Adipocyte (in vitro differentiated cells): ENCODE data around the gene JAZF1.

Experiments
- DNase-seq: peaks from one replicate; pipeline ENCODE4 v3.0.0-alpha.2; 2015; ENCODE audit warnings: low read depth
- H3K27me3 ChIP-seq: replicated peaks from 2 replicates; pipeline ENCODE4 v1.7.0; 2013; ENCODE audit warnings: mild to moderate bottlenecking, low read length, moderate library complexity; ENCODE audit not compliant: control insufficient read depth, insufficient read depth
- H3K36me3 ChIP-seq: 2 replicates; pipeline ENCODE4 v1.7.0; 2013; ENCODE audit warnings: low read length, mild to moderate bottlenecking, moderate library complexity; ENCODE audit not compliant: control insufficient read depth, insufficient read depth, severe bottlenecking
- H3K4me1 ChIP-seq: 2 replicates; pipeline ENCODE4 v1.7.0; 2013; ENCODE audit warnings: mild to moderate bottlenecking, low read length, moderate library complexity; ENCODE audit not compliant: control insufficient read depth, insufficient read depth
- H3K4me3 ChIP-seq: 2 replicates; pipeline ENCODE4 v1.7.0; 2013; ENCODE audit warnings: mild to moderate bottlenecking, low read length, moderate library complexity
- H3K9ac ChIP-seq: 2 replicates; pipeline ENCODE4 v1.7.0; 2013; ENCODE audit warnings: mild to moderate bottlenecking, low read length, moderate library complexity
- H3K9me3 ChIP-seq: 2 replicates; pipeline ENCODE4 v1.7.0; 2013; ENCODE audit warnings: mild to moderate bottlenecking, low read length, moderate library complexity; ENCODE audit not compliant: control insufficient read depth

JAZF1 gene

DNA sequence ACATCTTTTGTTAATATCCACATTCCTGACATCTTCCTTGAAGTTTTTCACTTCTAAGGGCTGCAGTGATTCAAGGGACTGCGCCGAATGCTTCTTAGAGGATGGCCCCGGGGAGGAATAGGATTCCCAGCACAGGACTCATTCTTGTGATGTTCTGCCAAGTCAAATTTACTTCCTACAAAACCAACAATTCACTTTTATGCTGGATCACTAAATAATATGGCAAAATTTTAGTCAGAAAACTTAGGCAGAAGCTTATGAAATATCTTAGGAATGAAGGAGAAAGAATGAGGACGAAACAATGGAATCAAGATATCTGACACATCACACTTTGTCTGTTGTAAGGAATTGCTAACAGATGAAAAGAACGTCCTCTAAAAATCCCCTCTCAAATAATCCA, 151.5 kb downstream of the JAZF1 start:
- Histone ChIP-seq H3K4me1 (no peaks in the 10 kb centered on the region), H3K9me3 (no peaks in the 10 kb centered on the region), H3K36me3 (no peaks in the 10 kb centered on the region), H3K27me3 (no peaks in the 10 kb centered on the region), H3K9ac (no peak overlapping the region), H3K4me3 (no peak overlapping the region)
- peak; percentile 64 for DNase-seq

DNA sequence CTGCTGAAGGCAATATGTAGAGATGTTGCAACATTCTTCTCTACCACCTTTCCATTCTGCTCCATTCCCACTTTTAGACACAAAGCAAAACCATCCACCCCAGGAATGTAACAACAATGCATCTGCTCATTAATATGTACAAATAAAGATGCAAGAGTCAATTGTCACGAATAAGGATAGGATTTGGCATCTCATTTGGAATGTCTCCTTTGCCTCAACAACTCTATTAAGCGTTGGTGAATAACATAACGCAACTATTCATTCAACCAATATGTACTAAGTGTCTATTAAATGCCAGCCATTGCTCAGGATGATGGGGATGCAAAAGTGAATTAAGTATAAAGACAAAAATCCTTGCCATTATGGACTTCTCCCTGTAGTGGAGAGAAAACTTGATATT, 152.1 kb downstream of the JAZF1 start:
- DNase-seq = no peak
- Histone ChIP-seq H3K36me3 (no peaks in the 10 kb centered on the region), H3K9ac (no peak overlapping the region), H3K27me3 (no peaks in the 10 kb centered on the region), H3K4me1 (no peaks in the 10 kb centered on the region), H3K9me3 (no peaks in the 10 kb centered on the region), H3K4me3 (no peak overlapping the region)

DNA sequence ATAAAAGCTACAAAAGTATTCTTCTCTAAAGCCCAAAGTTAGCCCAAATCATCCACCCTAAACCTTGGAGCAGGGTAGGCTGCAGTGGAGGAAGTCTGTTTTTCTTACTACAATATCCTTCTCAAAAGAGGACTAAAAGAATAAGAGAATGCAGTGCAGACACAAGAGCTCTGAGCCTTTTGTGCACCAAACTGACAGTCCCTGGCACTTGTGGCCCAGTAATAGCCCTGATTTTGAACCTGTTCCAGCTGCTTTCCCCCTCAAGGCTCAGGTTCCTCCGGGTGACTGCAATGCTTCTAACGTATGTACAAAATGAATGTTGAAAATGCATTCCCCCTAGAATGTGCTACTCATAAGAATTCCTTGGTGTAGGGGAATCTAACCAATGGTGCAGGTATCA, 154.4 kb downstream of the JAZF1 start:
- no peak for DNase-seq

DNA sequence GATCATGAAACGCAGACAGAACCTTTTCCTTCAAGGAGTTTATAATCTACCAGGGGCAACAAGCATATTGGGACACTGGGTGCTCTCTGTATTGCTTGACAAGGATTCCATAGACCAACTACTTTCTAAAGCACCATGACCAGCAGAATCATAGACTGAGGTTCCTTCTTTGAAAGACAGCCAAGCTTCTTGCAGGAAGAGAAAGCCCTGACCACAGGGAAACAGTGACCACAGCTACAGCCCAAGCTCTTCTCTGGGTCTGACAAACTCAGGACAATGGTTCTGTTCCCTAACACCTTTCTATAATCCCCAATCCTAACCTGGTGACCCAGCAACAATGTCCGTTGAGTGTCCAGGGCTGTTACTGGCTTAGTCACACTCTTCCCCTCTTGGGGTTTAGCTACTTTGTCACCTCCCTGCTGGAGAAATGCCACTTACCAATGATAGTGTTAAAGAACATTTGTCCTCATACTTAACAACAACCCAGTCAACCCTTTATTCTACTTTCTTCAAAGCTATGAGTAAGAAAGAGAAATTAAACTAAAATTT, 155.7 kb downstream of the JAZF1 start:
- H3K4me3 ChIP-seq = no peak overlapping the region

More for the DNA sequence above, 154.4 kb downstream of the JAZF1 start:
- Histone ChIP-seq H3K36me3 (no peaks in the 10 kb centered on the region), H3K27me3 (no peaks in the 10 kb centered on the region), H3K4me3 (no peak overlapping the region), H3K9ac (no peak overlapping the region), H3K9me3 (no peaks in the 10 kb centered on the region), H3K4me1 (no peaks in the 10 kb centered on the region)

DNA sequence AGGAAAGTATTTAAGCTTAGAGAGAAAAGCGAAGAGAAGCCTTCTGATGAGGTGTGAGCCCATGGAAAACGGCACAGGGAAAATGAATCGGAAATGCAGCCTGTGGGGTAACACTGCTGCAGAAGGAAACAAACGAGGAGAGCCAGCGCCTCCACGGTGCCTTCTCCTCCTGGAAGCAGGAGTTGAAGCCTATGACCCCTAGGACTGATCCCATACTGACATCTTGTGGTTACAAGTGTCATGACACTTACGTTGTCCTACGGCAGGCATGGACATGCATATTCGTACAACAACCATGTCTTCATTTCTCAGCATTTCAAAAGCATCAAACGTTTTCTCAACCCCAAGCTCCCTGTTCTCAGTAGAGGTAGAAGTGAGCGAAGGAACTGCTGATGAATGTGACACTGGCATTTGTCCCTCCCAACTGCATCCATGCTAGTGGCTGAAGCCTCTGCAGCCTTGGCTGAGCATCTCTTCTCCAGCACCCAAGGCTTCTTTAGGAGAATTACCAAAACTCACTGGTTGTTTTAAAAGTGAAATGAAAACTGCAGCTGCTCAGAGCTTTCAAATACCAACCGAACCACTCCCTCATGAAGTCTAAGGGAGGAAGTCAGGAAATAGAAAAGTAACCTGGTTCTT, 160.2 kb downstream of the JAZF1 start:
- H3K9me3 ChIP-seq = no peaks in the 10 kb centered on the region
- no peaks in the 10 kb centered on the region for H3K36me3 ChIP-seq
- no peaks in the 10 kb centered on the region for H3K27me3 ChIP-seq
- peak overlapping the region; percentile 21 for H3K9ac ChIP-seq
- no peak overlapping the region for H3K4me3 ChIP-seq
- H3K4me1 ChIP-seq = peaks cover 22% of the 10 kb centered on the region
- DNase-seq = peak; percentile 84

More for the DNA sequence above, 155.7 kb downstream of the JAZF1 start:
- H3K27me3 ChIP-seq = no peaks in the 10 kb centered on the region
- no peak overlapping the region for H3K9ac ChIP-seq
- H3K4me1 ChIP-seq = peaks cover 7% of the 10 kb centered on the region
- H3K36me3 ChIP-seq = no peaks in the 10 kb centered on the region
- no peak for DNase-seq
- H3K9me3 ChIP-seq = no peaks in the 10 kb centered on the region

DNA sequence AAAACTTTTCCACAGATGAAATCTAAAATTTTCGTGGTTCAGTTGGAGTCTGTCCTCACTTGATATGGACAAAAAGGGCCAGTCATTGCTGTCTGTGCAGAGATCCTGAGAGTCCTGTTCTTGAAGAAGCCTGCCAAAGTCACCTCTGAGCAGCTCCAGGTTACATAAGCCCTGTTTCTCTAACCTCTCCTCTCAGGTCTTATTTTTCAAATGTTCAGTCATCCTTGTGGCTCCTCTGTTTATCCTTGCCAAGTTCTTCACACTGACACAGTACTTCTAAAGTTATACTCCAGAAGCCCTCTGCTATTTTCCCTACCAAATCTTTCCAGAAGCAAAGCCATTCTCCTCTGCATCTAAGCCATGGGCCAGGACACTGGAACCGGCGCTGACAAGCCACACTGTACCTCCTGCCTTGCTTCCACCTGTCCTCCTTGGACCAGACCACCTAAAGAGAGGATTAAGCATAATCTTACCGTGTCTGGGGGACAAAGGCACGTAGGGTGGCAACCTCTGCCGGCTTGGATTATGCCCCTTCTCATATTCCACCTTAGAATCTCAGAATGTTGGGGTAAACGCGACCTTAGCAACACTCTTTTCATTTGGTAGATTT, 161.6 kb downstream of the JAZF1 start:
- Histone ChIP-seq H3K4me3 (no peak overlapping the region), H3K9ac (no peak overlapping the region), H3K27me3 (no peaks in the 10 kb centered on the region), H3K4me1 (peaks cover 22% of the 10 kb centered on the region), H3K36me3 (no peaks in the 10 kb centered on the region), H3K9me3 (no peaks in the 10 kb centered on the region)
- DNase-seq = no peak

DNA sequence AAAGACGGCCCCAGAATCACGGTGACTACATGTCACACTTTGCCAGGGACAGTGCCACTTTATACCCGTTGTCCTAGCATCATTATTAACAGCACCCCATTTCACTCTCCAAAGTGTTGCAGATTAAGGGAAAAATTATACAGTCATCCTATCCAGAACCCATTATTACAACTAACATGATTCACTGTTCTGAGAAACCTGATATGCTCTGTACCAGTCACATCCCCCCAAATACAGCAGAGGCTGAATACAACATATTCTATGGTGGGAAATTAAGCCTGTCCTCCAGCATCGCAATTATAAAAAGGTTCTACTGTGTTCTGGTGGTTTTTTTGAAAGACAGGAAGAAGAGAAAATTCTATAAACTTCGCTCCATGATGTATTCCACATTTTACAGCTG, 162.1 kb downstream of the JAZF1 start:
- Histone ChIP-seq H3K4me1 (peaks cover 22% of the 10 kb centered on the region), H3K27me3 (no peaks in the 10 kb centered on the region), H3K36me3 (no peaks in the 10 kb centered on the region), H3K9me3 (no peaks in the 10 kb centered on the region), H3K4me3 (no peak overlapping the region), H3K9ac (no peak overlapping the region)
- no peak for DNase-seq

DNA sequence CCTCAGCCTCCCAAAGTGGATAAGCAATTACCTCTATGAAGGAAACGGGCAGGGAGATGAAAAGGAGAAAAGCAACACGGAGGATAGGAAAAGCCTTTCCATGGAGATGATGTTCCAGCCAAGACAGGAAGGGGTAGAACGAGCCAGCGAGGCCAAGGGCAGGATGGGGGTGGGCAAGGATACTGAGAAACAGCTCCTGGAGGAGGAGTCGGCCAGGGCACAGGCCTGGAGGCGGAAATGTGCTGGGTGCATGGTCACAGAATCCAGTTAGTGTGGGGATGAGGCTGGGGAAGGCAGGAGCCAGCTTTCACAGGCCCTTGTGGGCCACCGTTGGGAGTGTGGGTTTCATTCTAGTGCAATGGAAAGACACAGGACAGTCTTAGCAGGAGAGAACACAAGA, 162.6 kb downstream of the JAZF1 start:
- H3K4me3 ChIP-seq = no peak overlapping the region
- H3K36me3 ChIP-seq = no peaks in the 10 kb centered on the region
- DNase-seq = no peak
- no peaks in the 10 kb centered on the region for H3K9me3 ChIP-seq
- no peak overlapping the region for H3K9ac ChIP-seq
- H3K27me3 ChIP-seq = no peaks in the 10 kb centered on the region
- peaks cover 24% of the 10 kb centered on the region for H3K4me1 ChIP-seq

DNA sequence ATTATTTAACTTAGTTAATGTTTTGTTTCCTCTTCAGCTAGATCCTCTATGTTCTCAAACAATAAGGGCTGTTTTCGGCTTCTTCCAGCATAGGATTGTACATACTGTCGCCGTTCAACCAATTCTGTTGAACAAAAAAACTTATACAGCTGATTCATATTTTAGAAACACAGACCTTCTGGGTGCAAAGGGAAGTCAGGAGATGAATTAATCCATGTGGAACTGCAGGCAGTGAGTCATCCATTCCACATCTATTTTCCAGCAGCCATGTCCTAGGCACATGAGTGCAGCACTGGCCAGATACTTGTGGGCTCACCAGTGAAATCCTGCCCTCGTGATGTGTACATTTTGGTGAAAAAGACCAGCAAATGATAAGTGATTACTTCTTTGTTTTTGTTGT, 163.2 kb downstream of the JAZF1 start:
- DNase-seq = peak; percentile 40
- Histone ChIP-seq H3K9me3 (no peaks in the 10 kb centered on the region), H3K4me3 (no peak overlapping the region), H3K9ac (no peak overlapping the region), H3K36me3 (no peaks in the 10 kb centered on the region), H3K4me1 (peaks cover 27% of the 10 kb centered on the region), H3K27me3 (no peaks in the 10 kb centered on the region)

DNA sequence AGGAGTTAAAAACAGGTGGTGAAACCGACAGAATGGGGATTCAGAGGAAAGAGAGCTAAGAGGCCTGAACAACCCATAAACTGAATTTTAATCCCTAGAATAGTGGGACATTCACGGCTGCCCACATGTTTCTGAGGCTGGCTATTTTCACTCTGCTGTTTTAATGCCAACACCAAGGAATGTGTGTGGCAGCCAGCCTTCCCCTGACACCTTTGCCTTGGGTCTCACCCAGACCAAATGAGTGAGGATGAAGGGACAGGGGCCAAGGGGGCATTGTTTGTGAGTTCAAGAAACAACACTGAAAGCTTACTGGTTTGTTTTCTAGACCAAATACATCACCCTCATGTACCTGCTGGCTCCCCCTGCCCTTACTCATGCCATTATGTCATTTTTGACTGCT, 164.3 kb downstream of the JAZF1 start:
- Histone ChIP-seq H3K4me1 (peaks cover 27% of the 10 kb centered on the region), H3K36me3 (no peaks in the 10 kb centered on the region), H3K9ac (no peak overlapping the region), H3K9me3 (no peaks in the 10 kb centered on the region), H3K4me3 (no peak overlapping the region), H3K27me3 (no peaks in the 10 kb centered on the region)
- no peak for DNase-seq

DNA sequence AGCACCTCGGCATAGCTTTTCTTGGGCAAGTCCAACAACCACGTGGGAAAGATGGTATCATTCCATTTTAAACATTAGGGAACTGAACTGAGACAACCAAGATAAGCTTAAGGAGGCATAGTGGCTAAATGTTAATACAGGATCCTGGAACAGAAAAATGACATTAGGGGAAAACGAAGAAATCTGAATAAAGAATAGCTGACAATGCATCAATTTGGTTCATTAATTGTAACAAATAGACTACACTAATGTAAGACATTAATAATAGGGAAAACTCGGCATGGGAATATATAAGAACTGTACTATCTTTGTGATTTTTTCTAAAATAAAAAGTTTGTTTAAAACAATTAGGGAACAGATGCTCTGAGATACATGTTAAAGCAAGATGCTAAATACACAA, 165.4 kb downstream of the JAZF1 start:
- Histone ChIP-seq H3K9ac (no peak overlapping the region), H3K36me3 (no peaks in the 10 kb centered on the region), H3K9me3 (no peaks in the 10 kb centered on the region), H3K4me1 (peaks cover 23% of the 10 kb centered on the region), H3K27me3 (no peaks in the 10 kb centered on the region), H3K4me3 (no peak overlapping the region)
- DNase-seq = no peak
